BLaER1 (cell line): Measurements from ENCODE around the gene PTPRS.
"Not testable (repeated sequence)": the region's sequence is repeated elsewhere in the genome, so short reads cannot be mapped to it uniquely, and the experiment has no call there.

Experiments
- H3K27ac ChIP-seq: shearing (Covaris generic); formaldehyde crosslinking; 2 replicates; pipeline ENCODE4 v1.8.1; 2022
- H3K27me3 ChIP-seq: shearing (Covaris generic); formaldehyde crosslinking; 2 replicates; pipeline ENCODE4 v1.8.1; 2022
- H3K36me3 ChIP-seq: shearing (Covaris generic); formaldehyde crosslinking; 2 replicates; pipeline ENCODE4 v1.8.1; 2022
- H3K4me1 ChIP-seq: shearing (Covaris generic); formaldehyde crosslinking; 2 replicates; pipeline ENCODE4 v1.8.1; 2022
- H3K4me2 ChIP-seq: shearing (Covaris generic); formaldehyde crosslinking; 2 replicates; pipeline ENCODE4 v1.8.1; 2022
- H3K4me3 ChIP-seq: shearing (Covaris generic); formaldehyde crosslinking; 2 replicates; pipeline ENCODE4 v1.8.1; 2022
- H3K9ac ChIP-seq: shearing (Covaris generic); formaldehyde crosslinking; 2 replicates; pipeline ENCODE4 v1.8.1; 2022
- H3K9me3 ChIP-seq: shearing (Covaris generic); formaldehyde crosslinking; 2 replicates; pipeline ENCODE4 v1.8.1; 2022
- H4K20me1 ChIP-seq: shearing (Covaris generic); formaldehyde crosslinking; 2 replicates; pipeline ENCODE4 v1.8.1; 2022
- Cebpa-rat ChIP-seq: shearing (Covaris generic); IDR thresholded peaks from 2 replicates; pipeline ENCODE4 v1.8.1; 2022

Gene PTPRS

DNA sequence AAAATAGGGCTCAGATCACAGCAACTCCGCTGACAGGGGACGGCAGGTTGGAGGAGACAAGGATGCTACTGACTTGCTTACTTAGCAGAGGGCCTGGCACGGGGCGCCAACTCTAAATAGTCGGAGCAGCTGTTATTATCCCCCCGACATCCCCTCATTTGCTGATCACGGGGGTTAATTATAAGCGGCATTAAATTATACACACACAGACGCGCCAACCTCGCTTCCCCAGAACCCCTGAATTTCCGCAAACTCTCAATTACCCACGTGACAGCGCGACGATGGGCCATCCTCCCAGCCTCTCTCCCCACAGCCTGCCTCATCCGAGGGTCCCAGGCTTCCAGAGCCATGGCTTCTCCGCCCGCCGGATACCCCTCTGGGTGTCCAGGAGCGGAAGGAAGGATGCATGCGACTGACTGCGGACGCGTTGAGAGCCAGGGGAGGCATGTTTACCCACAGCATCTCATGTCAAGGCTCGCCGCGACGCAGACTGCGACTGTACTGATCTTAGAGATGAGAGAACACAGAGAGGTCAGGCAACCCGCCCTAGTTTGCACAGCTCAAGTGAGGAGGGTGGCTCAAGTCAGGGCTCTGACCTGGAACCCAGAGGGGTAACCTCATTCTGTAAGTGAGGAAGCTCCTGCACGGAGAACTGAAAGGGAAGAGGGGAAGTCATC, 5.7 kb downstream of the PTPRS start:
- no peaks in the 10 kb centered on the region for H3K9me3 ChIP-seq
- H4K20me1 ChIP-seq = peaks cover 50% of the 10 kb centered on the region
- peak overlapping the region; percentile 40; the same call in 1 of the 2 replicates for H3K4me3 ChIP-seq
- TF ChIP-seq Cebpa-rat = no peak
- peaks cover 60% of the 10 kb centered on the region for H3K4me1 ChIP-seq
- peaks cover 67% of the 10 kb centered on the region for H3K27me3 ChIP-seq
- 0 out of 2 replicates have a peak overlapping the region, but pooled peaks have one; percentile 46 for H3K9ac ChIP-seq
- no peaks in the 10 kb centered on the region for H3K36me3 ChIP-seq
- no peak overlapping the region for H3K27ac ChIP-seq
- H3K4me2 ChIP-seq = peak overlapping the region; percentile 81

DNA sequence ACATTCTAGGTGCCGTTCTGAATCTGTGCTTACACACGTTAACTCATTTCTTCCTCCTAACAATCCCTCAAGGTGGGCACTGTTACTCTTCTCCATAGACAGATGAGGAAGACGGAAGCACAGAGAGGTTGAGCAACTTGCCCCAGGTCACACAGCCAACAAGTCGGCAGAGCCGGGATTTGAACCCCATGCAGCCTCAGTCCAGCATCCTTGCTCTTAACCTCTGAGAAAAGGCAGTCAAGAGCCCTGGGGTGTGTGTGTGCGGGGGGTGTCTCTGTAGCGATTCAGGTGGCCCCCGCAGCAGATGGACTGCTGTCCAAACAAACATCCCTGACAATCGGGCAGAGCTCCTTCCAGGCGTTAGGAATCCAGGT, 6.3 kb downstream of the PTPRS start:
- no peak for TF ChIP-seq Cebpa-rat
- H4K20me1 ChIP-seq = peaks cover 44% of the 10 kb centered on the region
- H3K36me3 ChIP-seq = no peaks in the 10 kb centered on the region
- H3K4me3 ChIP-seq = no peak overlapping the region
- peaks cover 61% of the 10 kb centered on the region for H3K27me3 ChIP-seq
- peaks cover 54% of the 10 kb centered on the region for H3K4me1 ChIP-seq
- no peaks in the 10 kb centered on the region for H3K9me3 ChIP-seq
- no peak overlapping the region for H3K9ac ChIP-seq
- no peak overlapping the region for H3K27ac ChIP-seq
- peak overlapping the region; percentile 81; the same call in 1 of the 2 replicates for H3K4me2 ChIP-seq

DNA sequence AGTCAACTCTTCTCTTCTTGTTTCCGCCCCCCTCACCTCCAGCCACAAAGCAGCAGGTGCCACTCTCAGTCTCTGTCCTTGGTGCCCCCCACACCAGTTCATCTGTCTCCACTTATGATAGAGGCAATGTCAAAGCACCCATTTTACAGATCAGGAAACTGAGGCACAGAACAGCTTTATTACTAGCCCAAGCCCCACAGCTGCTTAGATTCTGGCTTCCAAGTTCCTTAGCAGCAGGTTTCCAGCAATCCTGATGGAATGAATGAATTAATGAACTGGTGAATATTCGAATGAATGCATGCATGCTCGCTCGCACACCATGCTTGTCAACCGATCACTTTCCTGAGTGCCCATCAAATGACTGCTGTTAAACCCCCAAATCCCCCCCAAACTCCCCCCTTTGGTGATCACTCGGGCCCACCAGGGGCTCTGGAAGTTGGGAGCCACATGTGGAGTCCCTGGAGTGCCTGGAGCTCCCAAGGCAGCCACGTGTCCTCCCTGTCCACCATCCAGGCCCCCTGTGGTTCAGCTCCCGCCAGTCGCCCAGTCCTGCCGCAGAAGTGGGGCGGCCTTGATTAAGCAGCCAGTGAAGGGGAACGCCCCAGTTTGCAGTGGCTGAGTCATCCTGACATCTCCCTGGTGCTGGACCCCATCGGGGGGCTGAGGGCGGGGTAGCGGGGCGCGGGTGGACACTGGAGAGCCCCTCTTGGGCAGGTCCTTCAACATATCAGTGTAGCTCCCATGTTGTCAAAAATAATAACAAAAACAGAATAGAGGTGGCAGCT, 6.8 kb downstream of the PTPRS start:
- Histone ChIP-seq H3K4me1 (peaks cover 48% of the 10 kb centered on the region), H3K4me2 (no peak overlapping the region), H3K27ac (no peak overlapping the region), H3K9me3 (no peaks in the 10 kb centered on the region), H3K27me3 (peaks cover 55% of the 10 kb centered on the region), H3K9ac (no peak overlapping the region), H3K36me3 (no peaks in the 10 kb centered on the region), H3K4me3 (no peak overlapping the region), H4K20me1 (peaks cover 38% of the 10 kb centered on the region)
- TF ChIP-seq Cebpa-rat = no peak

DNA sequence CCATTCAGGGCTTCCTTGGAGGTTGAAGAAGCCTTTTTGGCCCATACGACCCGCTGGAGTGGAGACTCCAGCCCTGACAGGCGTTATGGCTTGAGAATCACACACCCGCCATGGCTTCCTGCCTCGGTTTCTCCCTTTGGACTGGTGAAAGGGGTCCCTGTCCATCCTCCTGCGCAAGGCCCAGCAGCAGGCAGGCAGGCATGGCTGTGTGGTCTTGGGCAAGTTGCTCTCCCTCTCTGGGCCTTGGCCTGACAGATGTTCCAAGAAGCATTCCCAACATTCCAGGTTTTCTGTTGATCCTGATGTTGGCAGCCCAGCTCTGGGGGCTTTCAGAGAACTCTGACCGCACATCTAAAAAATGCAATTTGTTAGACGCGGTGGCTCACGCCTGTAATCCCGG, 8.1 kb downstream of the PTPRS start:
- Histone ChIP-seq H4K20me1 (peaks cover 25% of the 10 kb centered on the region), H3K27ac (no peak overlapping the region)

DNA sequence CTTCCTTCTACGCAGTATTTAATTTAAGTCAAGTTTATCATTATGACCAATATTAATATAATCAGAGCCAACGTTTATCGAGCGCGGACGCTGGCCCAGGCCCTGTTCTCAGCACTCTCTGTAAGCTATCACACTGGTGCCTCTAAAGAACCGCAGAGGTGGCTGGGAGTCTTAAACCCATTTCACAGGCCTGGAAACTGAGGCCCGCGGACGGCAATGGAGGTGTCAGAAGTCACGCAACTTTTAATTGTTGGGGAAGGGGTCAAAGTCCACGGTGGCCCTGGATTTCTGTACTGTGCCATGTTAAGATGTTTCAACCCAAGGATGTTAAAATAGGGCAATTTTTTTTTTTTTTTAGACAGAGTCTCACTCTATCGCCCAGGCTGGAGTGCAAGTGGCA, 8.8 kb downstream of the PTPRS start:
- peaks cover 29% of the 10 kb centered on the region for H3K4me1 ChIP-seq
- no peak overlapping the region for H3K4me2 ChIP-seq
- peaks cover 18% of the 10 kb centered on the region for H4K20me1 ChIP-seq
- peaks cover 36% of the 10 kb centered on the region for H3K27me3 ChIP-seq
- TF ChIP-seq Cebpa-rat = no peak
- no peaks in the 10 kb centered on the region for H3K36me3 ChIP-seq
- H3K4me3 ChIP-seq = no peak overlapping the region
- H3K9ac ChIP-seq = no peak overlapping the region
- no peak overlapping the region for H3K27ac ChIP-seq
- no peaks in the 10 kb centered on the region for H3K9me3 ChIP-seq

More for the DNA sequence above, 8.1 kb downstream of the PTPRS start:
- peaks cover 36% of the 10 kb centered on the region for H3K4me1 ChIP-seq
- no peaks in the 10 kb centered on the region for H3K9me3 ChIP-seq
- H3K4me3 ChIP-seq = no peak overlapping the region
- no peak for TF ChIP-seq Cebpa-rat
- no peak overlapping the region for H3K4me2 ChIP-seq
- no peak overlapping the region for H3K9ac ChIP-seq
- no peaks in the 10 kb centered on the region for H3K36me3 ChIP-seq
- peaks cover 43% of the 10 kb centered on the region for H3K27me3 ChIP-seq

DNA sequence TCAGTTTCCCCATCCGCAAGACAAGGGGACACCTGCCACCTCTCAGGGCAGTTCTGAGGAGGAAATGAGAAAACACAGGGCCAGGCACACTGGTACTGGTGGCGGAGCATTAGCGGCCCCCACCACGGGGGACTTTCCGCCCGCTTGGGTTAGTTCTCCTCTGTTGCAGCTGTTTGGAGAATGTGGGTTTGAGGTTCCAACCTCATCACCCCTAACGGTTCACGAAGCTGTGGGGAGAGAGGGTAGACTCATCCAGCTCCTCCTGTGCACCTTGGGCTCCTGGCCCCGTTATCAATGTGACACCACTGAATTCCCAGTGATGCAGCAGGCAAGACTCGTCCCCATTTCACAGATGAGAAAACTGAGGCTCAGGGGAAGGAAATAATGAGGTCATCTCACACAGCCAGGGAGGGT, 10.3 kb downstream of the PTPRS start:
- H3K4me3 ChIP-seq = no peak overlapping the region
- H3K36me3 ChIP-seq = no peaks in the 10 kb centered on the region
- no peaks in the 10 kb centered on the region for H3K9me3 ChIP-seq
- peaks cover 15% of the 10 kb centered on the region for H3K4me1 ChIP-seq
- peak overlapping the region; percentile 24; the same call in 1 of the 2 replicates for H3K4me2 ChIP-seq
- no peak overlapping the region for H3K27ac ChIP-seq
- no peak overlapping the region for H3K9ac ChIP-seq
- no peak for TF ChIP-seq Cebpa-rat
- H4K20me1 ChIP-seq = peaks cover 10% of the 10 kb centered on the region; the same call in 1 of the 2 replicates
- peaks cover 21% of the 10 kb centered on the region for H3K27me3 ChIP-seq

DNA sequence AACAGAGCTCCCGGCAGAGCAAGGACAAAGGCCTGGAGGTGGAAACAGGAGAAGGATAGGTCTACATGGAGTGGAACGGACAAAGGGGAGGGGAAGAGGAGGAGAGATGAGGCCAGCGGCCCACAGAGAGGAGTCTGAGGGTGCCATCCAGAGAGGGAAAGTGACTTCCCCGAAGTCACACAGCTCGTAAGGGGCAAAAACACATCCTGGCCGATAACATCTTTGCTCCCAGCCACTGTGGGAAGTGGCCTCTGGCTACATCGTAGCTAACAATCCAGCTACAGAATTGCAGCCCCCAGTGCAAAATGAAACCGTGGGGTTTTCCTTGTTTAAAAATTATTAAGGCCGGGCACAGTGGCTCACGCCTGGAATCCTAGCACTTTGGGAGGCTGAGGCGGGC, 11.5 kb downstream of the PTPRS start:
- Histone ChIP-seq H3K9me3 (peaks cover 5% of the 10 kb centered on the region), H3K4me1 (peaks cover 4% of the 10 kb centered on the region; the same call in 1 of the 2 replicates), H3K27ac (no peak overlapping the region), H3K4me3 (no peak overlapping the region), H3K4me2 (no peak overlapping the region), H3K36me3 (no peaks in the 10 kb centered on the region), H3K27me3 (peaks cover 9% of the 10 kb centered on the region), H3K9ac (no peak overlapping the region), H4K20me1 (no peaks in the 10 kb centered on the region)
- no peak for TF ChIP-seq Cebpa-rat

DNA sequence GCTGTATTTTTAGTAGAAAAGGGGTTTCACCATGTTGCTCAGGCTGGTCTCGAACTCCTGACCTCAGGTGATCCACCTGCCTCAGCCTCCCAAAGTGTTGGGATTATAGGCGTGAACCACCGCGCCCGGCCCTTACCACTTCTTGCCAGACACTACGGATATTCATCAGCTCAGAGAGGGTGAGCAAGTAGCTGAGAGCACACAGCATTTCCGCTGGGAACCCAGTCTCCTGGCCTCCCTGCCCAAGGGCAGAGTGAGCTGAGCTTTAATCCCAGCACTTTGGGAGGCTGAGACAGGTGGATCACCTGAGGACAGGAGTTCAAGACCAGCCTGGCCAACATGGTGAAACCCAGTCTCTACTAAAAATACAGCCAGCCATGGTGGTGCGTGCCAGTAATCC, 12.2 kb downstream of the PTPRS start:
- H3K9ac ChIP-seq, H3K27ac ChIP-seq, H3K9me3 ChIP-seq, H3K4me2 ChIP-seq, H3K4me3 ChIP-seq, H3K27me3 ChIP-seq, H3K36me3 ChIP-seq, H3K4me1 ChIP-seq, H4K20me1 ChIP-seq: not testable (repeated sequence)

DNA sequence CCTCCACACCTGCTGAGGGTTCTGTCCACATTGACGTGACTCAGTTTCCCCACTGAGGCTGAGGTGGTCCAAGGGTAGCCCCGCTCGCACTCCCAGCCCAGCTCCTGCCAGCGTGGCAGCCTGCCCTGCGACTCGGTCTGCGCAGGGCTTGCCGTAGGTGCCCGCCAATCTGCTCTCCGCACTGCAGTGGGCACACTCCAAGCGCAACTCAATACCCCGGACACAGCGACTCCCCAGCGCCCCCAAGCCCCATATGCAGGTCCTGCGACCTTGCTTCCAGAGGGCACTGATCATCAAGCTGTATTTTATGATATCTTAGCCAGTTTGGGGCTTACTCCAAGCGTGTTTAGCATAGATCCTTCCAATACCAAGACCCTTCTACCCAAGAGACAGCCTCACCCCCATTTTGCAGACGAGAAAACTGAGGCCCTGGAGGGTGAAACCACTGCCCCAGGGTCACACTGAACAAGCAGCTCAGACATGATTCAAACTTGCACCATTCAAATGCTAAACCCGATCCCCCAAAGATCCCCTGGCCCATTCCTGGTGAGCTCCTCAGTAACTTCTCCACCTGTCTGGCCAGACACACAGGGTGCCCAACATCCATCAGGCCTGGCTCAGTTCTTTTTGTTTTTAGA, 13.5 kb downstream of the PTPRS start:
- H3K9me3 ChIP-seq = peaks cover 5% of the 10 kb centered on the region
- H4K20me1 ChIP-seq = no peaks in the 10 kb centered on the region
- TF ChIP-seq Cebpa-rat = no peak

DNA sequence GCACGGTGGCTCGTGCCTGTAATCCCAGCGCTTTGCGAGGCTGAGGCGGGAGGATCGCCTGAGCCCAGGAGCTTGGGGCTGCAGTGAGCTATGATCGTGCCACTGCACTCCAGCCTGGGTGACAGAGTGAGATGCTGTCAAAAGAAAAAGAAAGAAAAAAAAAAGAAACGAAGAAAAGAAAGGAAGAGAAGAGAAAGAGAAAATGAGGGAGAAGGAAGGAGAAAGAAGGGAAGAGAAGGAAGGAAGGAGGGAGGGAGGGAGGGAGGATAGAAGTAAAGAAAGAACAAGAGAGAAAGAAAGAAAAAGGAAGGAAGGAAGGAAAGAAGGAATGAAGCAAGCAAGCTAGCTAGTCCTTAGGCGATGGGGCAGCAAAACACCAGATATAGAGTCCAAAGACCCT, 14.1 kb downstream of the PTPRS start:
- peaks cover 5% of the 10 kb centered on the region for H3K9me3 ChIP-seq
- H3K4me1 ChIP-seq = peaks cover 16% of the 10 kb centered on the region
- H3K4me2 ChIP-seq = no peak overlapping the region
- H3K4me3 ChIP-seq = no peak overlapping the region
- no peak overlapping the region for H3K27ac ChIP-seq
- no peak for TF ChIP-seq Cebpa-rat
- H3K27me3 ChIP-seq = peaks cover 6% of the 10 kb centered on the region; the same call in 1 of the 2 replicates
- no peaks in the 10 kb centered on the region for H3K36me3 ChIP-seq
- H4K20me1 ChIP-seq = no peaks in the 10 kb centered on the region
- H3K9ac ChIP-seq = no peak overlapping the region

More for the DNA sequence above, 13.5 kb downstream of the PTPRS start:
- H3K4me1 ChIP-seq = peaks cover 11% of the 10 kb centered on the region
- H3K36me3 ChIP-seq = no peaks in the 10 kb centered on the region
- H3K27ac ChIP-seq = no peak overlapping the region
- no peak overlapping the region for H3K4me2 ChIP-seq
- no peak overlapping the region for H3K9ac ChIP-seq
- peaks cover 4% of the 10 kb centered on the region; the same call in 1 of the 2 replicates for H3K27me3 ChIP-seq
- no peak overlapping the region for H3K4me3 ChIP-seq
